Mucosa of rectum (tissue), 2 donors: ENCODE results near the gene ACAP3.

Experiments
- H3K27ac ChIP-seq, 2 donors: one replicate each; pipeline ENCODE4 v1.7.0; 2013; ENCODE audit warnings: inconsistent platforms in 2 of 2, low read depth in 2 of 2, low read length in 2 of 2
- H3K27me3 ChIP-seq, 2 donors: one replicate each; pipeline ENCODE4 v1.7.0; 2013; ENCODE audit warnings: low read length in 2 of 2; ENCODE audit not compliant: control insufficient read depth in 2 of 2, insufficient read depth in 2 of 2
- H3K36me3 ChIP-seq, 2 donors: one replicate each; pipeline ENCODE4 v1.7.0; 2013; ENCODE audit warnings: low read length in 2 of 2; ENCODE audit not compliant: control insufficient read depth in 2 of 2, insufficient read depth in 2 of 2
- H3K4me1 ChIP-seq, 2 donors: one replicate each; pipeline ENCODE4 v1.7.0; 2013; ENCODE audit warnings: low read length in 2 of 2, mild to moderate bottlenecking in 1 of 2; ENCODE audit not compliant: control insufficient read depth in 2 of 2, insufficient read depth in 2 of 2
- H3K4me3 ChIP-seq, 2 donors: one replicate each; pipeline ENCODE4 v1.7.0; 2013; ENCODE audit warnings: low read length in 2 of 2
- H3K9ac ChIP-seq, 2 donors: one replicate each; pipeline ENCODE4 v1.7.0; 2013; ENCODE audit warnings: low read length in 2 of 2, low read depth in 1 of 2, mild to moderate bottlenecking in 1 of 2
- H3K9me3 ChIP-seq, 2 donors: one replicate each; pipeline ENCODE4 v1.7.0; 2013; ENCODE audit warnings: low read length in 2 of 2; ENCODE audit not compliant: control insufficient read depth in 2 of 2
- donor health status: healthy.
- donor health status: Normal muscosa, but diverticular disease.

ACAP3 gene

DNA sequence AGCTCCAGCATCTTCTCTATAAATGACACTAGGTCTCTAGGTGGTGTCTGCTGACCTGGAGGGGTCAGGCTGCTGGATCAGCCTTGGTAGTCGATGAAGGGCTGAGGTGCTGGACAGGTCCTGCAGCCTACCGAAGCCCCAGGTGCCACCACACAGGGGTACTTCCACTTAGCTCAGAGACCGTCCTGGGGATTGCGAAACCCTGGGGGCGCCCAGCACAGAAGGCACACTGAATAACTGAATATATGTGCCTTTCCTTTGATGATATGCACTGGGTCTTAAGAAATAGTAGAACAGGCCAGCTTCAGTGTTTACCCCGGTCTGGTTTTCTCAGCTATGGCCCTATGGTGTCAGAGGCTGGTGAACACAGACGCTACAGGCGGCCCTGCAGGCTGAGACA lies 45.0 kb downstream of the ACAP3 start:
- H3K27ac ChIP-seq = no peak overlapping the region
- no peak overlapping the region for H3K9ac ChIP-seq
- no peaks in the 10 kb centered on the region for H3K9me3 ChIP-seq
- H3K27me3 ChIP-seq = no peaks in the 10 kb centered on the region
- no peak overlapping the region for H3K4me3 ChIP-seq
- peaks cover 0 to 3% of the 10 kb centered on the region in 2 donors for H3K4me1 ChIP-seq
- peaks cover 50 to 57% of the 10 kb centered on the region in 2 donors for H3K36me3 ChIP-seq

DNA sequence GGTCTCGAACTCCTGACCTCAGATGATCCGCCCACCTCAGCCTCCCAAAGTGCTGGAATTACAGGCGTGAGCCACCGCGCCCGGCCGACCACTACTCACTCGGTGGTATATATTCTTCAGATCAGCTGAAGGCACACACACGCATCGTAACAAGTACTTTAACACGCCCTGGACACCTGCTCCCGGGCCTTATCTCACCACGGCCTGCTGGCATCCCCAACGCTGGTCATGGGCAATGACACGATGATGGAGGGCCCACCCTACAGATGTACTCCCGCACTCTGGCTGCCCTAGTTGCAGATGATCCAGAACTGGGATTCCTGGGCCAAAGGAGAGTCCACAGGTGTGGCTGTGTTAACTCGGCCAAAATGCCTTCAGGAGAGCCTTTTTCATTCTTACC lies 45.7 kb downstream of the ACAP3 start:
- Histone ChIP-seq H3K27ac (no peak overlapping the region), H3K36me3 (peaks cover 46 to 54% of the 10 kb centered on the region in 2 donors), H3K4me3 (no peak overlapping the region), H3K9me3 (no peaks in the 10 kb centered on the region), H3K27me3 (no peaks in the 10 kb centered on the region), H3K9ac (no peak overlapping the region), H3K4me1 (peaks cover 0 to 3% of the 10 kb centered on the region in 2 donors)

DNA sequence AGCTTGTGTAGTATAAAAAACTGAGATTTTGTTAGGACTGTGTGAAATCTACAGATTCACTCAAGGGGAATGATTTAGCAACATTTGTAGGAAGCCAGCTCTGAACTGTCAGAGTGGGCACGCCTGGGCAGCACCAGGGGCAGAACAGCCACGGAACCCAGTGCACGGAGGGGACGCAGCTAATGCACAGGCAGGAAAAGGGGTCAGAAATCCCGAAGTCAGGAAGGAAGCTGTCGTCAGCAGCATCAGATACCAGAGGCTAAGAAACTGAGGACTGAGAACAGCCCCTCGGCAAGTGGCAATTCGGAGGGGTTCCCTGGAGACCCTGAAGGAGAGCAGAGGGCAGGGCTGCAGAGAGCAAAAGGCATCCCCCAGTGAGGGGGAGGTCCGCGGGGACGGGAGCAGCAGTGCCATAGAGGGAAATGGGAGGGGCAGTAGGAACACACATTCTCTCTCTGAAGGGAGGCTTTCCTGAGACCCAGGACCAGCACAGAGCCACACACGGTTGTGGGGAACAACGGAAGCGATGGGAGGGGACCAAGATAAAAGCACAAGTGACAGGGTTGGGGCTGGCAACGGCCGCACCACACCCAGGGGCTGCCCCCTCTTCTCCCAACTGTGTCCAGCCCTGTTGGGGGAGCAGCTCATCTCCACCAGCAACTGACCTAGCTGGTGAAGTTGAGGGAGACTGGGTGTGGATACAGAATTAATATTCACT lies 46.7 kb downstream of the ACAP3 start:
- Histone ChIP-seq H3K27me3 (no peaks in the 10 kb centered on the region), H3K9me3 (no peaks in the 10 kb centered on the region), H3K27ac (no peak overlapping the region), H3K4me3 (no peak overlapping the region), H3K9ac (no peak overlapping the region), H3K36me3 (peaks cover 46 to 58% of the 10 kb centered on the region in 2 donors), H3K4me1 (peaks cover 0 to 3% of the 10 kb centered on the region in 2 donors)

DNA sequence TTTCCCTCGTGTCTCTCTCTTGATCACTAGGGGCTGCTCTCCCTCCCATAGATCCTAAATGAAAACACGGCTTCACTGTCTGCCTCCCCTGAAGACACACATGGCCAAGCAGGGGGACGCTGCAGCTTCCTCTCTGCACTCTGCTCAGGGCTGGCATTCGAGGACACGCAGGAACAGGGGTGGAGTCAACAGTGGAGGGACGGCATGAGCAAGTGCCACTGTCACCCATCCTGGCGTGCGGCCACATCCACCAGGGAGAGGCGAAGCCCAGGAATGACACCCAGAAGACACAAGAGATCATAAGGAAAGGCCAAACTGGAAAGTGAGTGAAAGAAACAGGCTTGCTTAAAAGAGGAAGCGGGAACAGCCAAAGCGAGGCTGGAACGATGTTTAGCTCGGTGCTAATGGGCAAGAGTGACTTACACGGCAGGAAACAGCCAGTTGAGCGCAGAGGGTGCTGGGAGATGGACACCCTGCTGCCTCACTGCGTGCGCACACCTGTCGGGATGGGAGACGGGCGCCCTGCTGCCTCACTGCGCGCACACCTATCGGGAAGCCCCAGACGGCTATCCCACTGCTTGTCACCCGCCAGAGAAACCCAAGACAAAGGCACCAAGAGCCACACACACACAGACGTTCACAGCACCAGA lies 47.7 kb downstream of the ACAP3 start:
- peaks cover 0 to 3% of the 10 kb centered on the region in 2 donors for H3K4me1 ChIP-seq
- no peak overlapping the region for H3K4me3 ChIP-seq
- H3K36me3 ChIP-seq = peaks cover 45 to 61% of the 10 kb centered on the region in 2 donors
- H3K27me3 ChIP-seq = no peaks in the 10 kb centered on the region
- no peak overlapping the region for H3K9ac ChIP-seq
- H3K9me3 ChIP-seq = no peaks in the 10 kb centered on the region
- no peak overlapping the region for H3K27ac ChIP-seq

DNA sequence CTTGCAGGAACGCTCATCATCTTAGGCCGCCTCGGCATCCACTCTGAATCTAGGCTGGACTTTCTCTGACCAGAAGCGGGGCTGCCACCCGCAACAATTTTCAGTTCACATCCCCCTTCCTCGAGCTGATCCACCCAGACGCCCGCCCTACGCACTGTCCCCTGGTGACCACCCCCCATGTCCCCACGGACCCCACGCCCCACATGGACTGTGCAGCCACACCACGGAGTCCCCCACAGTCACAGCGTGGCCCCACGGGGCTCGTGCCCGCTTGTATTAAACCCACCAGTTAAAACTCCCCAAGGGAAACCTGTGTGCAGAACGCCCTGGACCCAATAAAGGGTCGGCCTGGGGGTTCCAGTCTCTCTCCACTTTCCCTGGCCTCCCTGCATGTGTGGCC lies 48.2 kb downstream of the ACAP3 start:
- Histone ChIP-seq H3K4me1 (peaks cover 0 to 3% of the 10 kb centered on the region in 2 donors), H3K27me3 (no peaks in the 10 kb centered on the region), H3K27ac (no peak overlapping the region), H3K9me3 (no peaks in the 10 kb centered on the region), H3K36me3 (peaks cover 46 to 62% of the 10 kb centered on the region in 2 donors), H3K4me3 (no peak overlapping the region), H3K9ac (no peak overlapping the region)

DNA sequence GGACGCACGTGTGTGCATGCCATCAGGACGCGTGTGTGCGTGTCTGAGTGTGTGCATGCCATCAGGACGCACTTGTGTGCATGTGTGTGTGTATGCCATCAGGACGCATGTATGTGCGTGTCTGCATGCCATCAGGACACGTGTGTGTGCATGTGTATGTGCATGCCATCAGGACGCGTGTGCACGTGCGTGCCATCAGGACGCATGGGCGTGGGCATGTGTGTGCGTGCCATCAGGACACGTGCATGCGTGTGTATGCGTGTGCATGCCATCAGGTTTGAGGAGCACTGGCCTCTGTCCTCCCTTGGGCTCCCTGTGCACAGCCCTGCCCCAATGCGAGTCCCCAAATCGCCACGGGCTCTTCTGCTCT lies 48.6 kb downstream of the ACAP3 start:
- H3K36me3 ChIP-seq = peaks cover 43 to 63% of the 10 kb centered on the region in 2 donors
- H3K4me3 ChIP-seq = no peak overlapping the region
- no peak overlapping the region for H3K27ac ChIP-seq
- no peaks in the 10 kb centered on the region for H3K27me3 ChIP-seq
- no peaks in the 10 kb centered on the region for H3K9me3 ChIP-seq
- H3K4me1 ChIP-seq = peaks cover 0 to 3% of the 10 kb centered on the region in 2 donors
- no peak overlapping the region for H3K9ac ChIP-seq

DNA sequence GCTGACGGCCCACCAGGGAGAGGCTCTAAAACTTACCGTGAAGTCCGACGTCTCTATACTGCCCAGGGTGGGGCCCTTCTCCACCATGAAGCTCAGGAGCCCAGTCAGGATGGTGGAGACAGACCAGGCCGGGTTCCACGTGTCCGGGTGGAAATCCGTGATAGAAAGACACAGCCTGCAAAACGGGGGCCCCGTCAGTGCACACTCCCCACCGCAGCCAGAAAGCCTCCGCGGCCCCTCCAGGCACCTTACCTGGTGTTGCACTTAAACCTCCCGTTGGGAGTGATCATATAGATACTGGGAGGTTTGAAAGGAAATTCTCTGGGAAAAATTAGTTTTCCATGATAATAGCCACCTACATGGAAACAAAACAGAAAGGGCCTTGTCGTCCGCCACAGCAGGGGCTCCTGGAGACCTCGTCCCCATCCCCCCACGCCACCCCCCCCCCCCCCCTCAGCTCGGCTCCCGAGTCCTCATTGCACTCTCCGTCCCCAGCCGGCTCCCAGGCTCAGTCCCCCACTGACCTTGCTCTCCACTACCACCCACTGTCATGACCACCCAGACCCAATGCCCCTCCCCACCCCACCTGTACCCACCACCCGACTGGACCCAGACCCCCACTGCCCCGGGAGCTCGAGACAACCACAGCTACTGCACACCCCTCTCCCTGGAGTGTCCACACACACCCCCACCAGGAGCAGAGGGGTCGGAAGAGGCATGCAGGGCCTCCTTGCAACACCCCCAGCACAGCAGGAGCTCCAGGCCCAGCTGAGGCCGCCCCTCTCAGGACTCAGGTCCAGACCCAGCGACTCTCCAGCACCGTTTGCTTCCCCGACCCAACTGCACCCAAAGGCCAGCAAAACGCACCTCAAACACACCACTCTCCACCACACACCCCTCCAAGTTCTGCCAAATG lies 50.5 kb downstream of the ACAP3 start:
- Histone ChIP-seq H3K36me3 (peaks cover 32 to 53% of the 10 kb centered on the region in 2 donors), H3K9me3 (no peaks in the 10 kb centered on the region), H3K4me3 (no peak overlapping the region), H3K27ac (no peak overlapping the region), H3K4me1 (peaks cover 0 to 3% of the 10 kb centered on the region in 2 donors), H3K27me3 (no peaks in the 10 kb centered on the region), H3K9ac (no peak overlapping the region)

DNA sequence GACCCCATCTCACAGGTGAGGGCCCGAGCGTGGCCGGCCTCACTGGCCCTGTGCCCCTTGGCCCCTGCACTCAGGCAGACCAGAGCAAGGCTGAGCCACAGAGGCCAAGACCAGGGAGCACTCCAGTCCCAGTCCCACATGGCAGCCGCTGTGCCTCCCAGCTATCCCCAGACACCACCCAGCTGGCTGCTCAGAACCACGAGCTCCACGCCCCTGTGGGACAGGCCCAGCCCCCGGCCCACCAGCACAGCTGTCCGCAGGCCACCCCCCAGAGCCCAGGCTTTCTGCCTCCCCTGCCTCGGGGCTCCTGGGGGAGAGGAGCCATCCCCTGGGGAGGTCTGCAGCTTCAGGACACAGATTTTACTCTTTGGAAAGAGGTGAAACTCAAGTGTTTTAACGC lies 52.1 kb downstream of the ACAP3 start:
- H3K4me1 ChIP-seq = peaks cover 0 to 3% of the 10 kb centered on the region in 2 donors
- H3K36me3 ChIP-seq = peaks cover 22 to 47% of the 10 kb centered on the region in 2 donors
- no peak overlapping the region for H3K27ac ChIP-seq
- H3K9ac ChIP-seq = no peak overlapping the region
- no peaks in the 10 kb centered on the region for H3K9me3 ChIP-seq
- no peak overlapping the region for H3K4me3 ChIP-seq
- no peaks in the 10 kb centered on the region for H3K27me3 ChIP-seq

DNA sequence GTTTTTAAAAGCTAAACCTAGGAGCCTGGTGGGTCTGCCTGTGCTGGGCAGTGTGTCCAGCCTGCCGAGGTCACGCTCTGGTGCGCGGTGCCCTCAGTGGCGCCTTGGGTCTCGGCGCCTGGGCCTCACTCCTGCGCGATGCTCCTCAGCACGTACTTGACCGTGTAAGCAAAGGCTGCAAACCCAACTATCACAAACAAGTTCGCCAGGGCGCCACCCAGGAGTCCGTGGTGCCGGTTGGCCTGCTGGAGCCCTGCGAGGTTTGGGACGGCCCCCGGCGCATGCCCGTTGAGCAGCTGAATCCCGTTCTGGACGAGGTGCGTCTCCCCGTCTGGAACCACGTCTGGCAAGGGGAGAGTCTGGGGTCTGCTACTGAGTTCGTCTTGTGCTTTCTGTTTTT lies 52.7 kb downstream of the ACAP3 start:
- H3K9ac ChIP-seq = no peak overlapping the region
- no peak overlapping the region for H3K27ac ChIP-seq
- H3K36me3 ChIP-seq = peaks cover 16 to 43% of the 10 kb centered on the region in 2 donors
- no peaks in the 10 kb centered on the region for H3K9me3 ChIP-seq
- no peaks in the 10 kb centered on the region for H3K27me3 ChIP-seq
- no peak overlapping the region for H3K4me3 ChIP-seq
- H3K4me1 ChIP-seq = peaks cover 0 to 2% of the 10 kb centered on the region in 2 donors

DNA sequence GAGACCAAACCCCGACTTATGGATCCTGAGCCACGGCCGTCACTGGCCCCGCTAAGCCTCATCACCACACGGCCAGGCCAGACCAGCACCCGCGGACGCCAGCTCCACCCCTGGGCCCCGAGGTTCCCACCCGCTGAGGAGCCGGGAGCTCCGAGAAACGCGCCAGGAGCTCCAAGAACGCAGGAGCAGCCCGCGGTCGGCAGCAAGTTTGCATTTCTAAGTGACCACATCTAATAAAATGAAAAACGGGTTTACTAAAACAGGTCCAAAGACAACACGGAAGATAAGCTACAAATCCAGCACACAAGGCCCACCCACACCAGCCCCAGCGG lies 53.1 kb downstream of the ACAP3 start:
- no peak overlapping the region for H3K27ac ChIP-seq
- H3K27me3 ChIP-seq = no peaks in the 10 kb centered on the region
- no peaks in the 10 kb centered on the region for H3K9me3 ChIP-seq
- H3K9ac ChIP-seq = no peak overlapping the region
- H3K4me3 ChIP-seq = no peak overlapping the region
- peaks cover 13 to 40% of the 10 kb centered on the region in 2 donors for H3K36me3 ChIP-seq
- no peaks in the 10 kb centered on the region for H3K4me1 ChIP-seq
